GM12892 (cell line): Measurements from ENCODE around the gene TACC3.

Experiments used
- DNase-seq: peaks from one replicate; pipeline ENCODE4 v3.0.0; 2011; ENCODE audit not compliant: insufficient read length
- FAIRE-seq: peaks from 2 replicates; lab custom pipeline; 2011; peaks lifted over from hg19 to GRCh38; lab: Jason Lieb, UNC
- POLR2A ChIP-seq: IDR thresholded peaks from 2 replicates; pipeline ENCODE4 v1.6.1; 2011; ENCODE audit warnings: low read depth, low read length, control low read depth
- POLR2AphosphoS5 ChIP-seq: IDR thresholded peaks from 2 replicates; pipeline ENCODE4 v1.6.1; 2011; ENCODE audit warnings: low read depth, low read length, control low read depth
- TAF1 ChIP-seq: IDR thresholded peaks from 2 replicates; pipeline ENCODE4 v1.6.1; 2011; ENCODE audit warnings: low read depth, mild to moderate bottlenecking, control low read depth, low read length, borderline replicate concordance

The TACC3 gene

DNA sequence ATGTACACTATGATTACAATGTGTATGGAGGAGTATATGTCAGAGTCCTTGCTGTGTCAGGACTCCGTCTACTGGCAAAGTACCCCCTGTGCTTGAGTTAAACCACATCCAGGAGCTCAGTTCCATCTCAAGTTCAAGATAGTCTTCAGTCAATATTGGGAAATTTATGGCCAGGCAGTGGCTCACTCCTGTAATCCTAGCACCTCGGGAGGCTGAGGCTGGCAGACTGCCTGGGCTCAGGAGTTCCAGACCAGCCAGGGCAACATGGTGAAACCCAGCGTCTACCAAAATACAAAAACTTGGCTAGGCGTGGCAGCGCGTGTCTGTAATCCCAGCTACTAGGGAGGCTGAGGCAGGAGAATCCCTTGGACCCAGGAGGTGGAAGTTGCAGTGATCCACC, 15.0 kb upstream of the TACC3 start:
- TF ChIP-seq TAF1 (no peak), POLR2AphosphoS5 (no peak)
- no peak for FAIRE-seq
- DNase-seq = no peak

DNA sequence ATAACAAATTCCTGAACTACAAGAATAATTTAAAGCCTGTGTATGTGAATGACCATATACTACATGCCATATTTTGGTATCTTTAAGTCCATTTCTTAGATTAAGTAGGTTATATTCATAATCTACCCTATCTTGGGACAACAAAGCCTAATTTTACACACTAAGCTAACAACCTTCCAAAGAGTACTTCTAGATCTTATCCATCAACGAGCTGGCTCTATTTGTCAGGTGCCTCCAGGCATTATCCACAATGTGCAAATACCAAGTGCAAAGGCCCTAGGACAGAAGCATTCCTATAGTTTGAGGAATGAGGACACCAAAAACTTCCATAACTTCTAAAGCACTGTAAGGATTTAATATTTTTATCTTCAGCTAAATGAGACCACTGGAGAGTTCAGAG, 12.7 kb upstream of the TACC3 start:
- DNase-seq (no peak), FAIRE-seq (no peak)
- TF ChIP-seq TAF1 (no peak), POLR2AphosphoS5 (no peak), POLR2A (no peak)

DNA sequence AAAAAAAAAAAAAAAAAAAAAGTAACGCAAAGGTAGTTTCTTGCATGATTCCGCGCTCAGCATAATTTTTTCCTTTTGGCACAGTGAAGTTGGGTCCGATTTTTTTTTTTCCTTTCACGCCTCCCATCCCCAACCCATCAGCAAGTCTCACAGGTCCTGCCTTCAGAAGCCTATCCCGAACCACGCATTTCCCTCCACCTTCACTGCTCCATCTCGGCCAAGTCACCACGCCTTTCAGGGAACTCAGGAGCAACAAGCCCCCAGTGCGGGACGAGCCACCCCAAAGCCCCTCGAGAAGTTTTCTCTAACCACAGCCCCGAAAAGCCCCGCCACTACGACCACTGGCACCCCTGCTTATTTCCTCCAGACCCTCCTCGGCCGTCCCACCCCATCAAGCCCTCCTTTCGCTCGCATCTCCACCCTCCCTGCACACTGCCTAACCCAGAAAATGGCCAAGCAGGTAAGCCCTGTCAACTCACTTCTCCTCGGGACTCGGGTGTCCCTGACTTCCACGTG, 10.2 kb upstream of the TACC3 start:
- 0 out of 2 replicates have a peak, but pooled peaks have one; percentile 37 for TF ChIP-seq POLR2AphosphoS5
- TF ChIP-seq TAF1 = no peak
- TF ChIP-seq POLR2A = no peak
- DNase-seq = no peak
- FAIRE-seq = no peak

DNA sequence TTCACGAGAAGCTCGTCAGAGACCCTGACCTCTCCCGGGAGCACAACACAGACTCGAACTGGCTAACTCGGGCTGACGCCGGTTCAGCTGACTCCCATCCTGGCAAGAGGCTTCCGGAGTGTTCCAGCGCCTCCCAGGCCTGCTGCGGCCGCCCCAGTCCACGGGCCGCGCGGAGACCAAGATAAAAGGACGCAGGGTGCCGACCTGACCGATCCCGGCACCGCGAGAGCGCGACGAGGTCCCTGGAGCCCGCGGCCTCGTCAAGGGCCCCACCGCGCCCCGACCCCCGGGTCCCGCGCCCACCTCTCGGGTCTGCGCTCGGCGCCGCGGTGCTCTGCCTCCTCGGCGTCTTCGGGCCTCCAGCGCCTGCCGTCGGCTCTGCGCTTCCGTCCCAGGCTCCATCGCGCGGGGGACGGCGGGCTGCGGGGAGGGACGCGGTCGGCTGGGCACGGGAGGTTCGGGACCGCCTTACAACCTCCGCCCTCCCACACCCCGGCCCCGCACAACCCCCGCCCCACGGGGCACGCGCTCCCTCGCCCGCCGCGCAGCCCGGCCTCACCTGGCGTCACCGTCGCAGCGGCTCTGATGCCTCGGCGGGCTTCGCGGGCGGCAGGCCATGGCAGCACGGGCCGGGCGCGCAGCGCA, 9.6 kb upstream of the TACC3 start:
- DNase-seq = no peak
- no peak for FAIRE-seq

DNA sequence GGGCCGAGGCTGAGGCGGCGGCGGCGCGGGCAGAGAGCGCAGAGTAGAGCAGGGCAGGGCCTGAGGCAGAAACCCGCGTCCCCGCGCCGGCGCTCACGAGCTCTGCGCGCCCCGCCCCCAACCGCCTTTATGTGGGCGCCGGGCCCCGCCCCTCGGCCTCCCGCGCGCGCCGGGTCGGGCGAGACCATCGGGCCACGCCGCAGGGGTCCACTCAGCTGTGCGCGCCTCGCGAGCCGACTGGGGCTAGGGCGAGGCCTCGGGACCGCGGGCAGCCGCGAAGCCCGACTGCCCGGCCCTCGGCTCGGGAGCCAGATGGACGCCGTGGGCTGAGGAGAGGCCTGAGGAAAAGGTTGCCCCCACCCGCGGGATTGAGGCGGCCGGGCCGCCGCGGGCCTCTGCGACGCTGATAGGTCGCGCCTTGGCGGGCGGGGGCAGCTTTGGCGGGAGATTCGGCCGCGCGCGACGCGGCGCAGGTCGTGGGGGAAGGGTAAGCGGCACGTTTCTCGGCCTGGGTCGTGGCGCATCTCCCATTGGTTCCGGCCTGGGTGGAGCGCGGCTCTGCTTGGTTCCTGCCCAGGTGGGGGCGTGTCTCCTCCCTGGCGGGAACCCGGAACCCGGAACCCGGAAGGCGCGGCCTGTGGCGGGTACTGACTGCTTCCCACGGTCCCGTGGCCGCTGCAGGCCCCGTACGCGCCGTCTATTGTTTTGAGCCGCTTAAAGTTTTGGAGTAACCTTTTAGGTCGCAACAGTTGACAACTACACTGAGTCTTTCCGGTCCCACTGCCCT, 8.9 kb upstream of the TACC3 start, which contains the start of gene SLBP:
SLBP (minus strand) TSS at position 104 of the 787 bp plus-strand sequence. CDS start 131 bp downstream, outside the sequence.
- TF ChIP-seq TAF1 (peak; percentile 92), POLR2A (peak; percentile 84), POLR2AphosphoS5 (peak; percentile 75)
- FAIRE-seq (peak; percentile 97), DNase-seq (peak; percentile 97)

More for the DNA sequence above, 9.6 kb upstream of the TACC3 start:
- TF ChIP-seq TAF1 (no peak), POLR2A (no peak), POLR2AphosphoS5 (no peak)

DNA sequence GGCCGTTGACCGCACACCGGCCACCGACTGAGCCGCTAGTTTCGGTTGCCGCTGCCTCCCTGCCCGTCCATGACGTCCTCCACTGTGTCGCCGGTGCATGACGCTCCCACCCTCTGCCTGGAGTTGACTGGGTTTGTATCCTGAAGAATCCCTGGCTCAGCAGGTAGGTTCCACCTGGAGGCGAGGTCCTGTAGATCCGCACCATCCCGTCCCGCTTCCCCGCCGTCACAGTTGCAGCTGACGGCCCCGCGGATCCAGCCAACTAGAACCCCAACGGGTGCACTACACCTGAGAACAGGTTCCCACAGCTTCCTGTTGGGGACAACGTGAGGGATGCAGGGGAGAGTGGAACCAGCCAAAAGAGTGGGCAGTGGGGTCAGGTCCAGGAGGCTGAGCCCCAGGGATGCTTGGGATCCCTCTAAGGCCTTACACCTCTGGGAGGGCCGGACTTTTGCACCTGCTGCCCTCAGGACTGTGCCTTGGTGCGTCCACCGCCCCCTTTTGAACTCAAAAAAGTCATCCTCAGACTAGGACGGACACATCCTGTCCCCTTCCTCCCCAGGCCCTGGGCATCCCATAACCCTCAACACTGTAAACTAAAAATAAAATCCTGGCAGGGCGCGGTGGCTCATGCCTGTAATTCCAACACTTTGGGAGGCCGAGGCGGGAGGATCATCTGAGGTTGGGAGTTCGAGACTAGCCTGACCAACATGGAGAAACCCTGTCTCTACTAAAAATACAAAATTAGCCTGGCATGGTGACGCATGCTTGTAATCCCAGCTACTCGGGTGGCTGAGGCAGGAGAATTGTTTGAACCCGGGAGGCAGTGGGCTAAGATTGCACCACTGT, 8.1 kb upstream of the TACC3 start:
- no peak for DNase-seq
- peak; percentile 50 for TF ChIP-seq POLR2A
- no peak for TF ChIP-seq TAF1
- no peak for FAIRE-seq

DNA sequence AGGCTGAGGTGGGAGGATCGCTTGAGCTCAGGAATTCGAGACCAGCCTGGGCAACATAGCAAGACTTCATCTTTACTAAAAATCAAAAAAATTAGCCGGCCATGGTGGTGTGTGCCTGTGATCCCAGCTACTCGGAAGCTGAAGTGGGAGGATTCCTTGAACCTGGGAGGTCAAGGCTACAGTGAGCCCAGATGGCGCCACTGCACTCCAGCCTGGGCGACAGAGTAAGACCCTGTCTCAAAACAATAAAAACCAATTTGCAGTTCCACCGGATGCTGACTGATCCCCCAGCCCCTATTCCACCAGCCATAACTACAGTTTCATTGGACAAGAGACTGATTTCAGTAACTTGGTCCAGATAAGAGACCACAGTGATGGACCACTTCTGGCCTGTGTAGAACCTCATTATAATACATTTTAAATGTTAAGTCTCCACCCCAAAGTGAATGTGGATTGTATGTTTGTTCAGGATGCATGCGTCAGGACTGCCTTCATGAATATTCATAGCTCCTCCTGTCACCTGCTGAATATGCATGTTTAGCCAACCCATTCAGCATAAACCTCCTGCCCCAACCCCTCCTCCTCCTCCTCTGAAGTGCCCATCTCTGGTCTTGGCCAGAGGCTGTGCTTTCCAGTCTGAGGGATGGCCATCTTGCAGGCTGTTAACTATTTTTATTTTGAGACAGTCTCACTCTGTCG, 6.9 kb upstream of the TACC3 start:
- no peak for DNase-seq
- TF ChIP-seq POLR2AphosphoS5 (peak; percentile 42; the same call in 1 of the 2 replicates), POLR2A (no peak)
- no peak for FAIRE-seq

DNA sequence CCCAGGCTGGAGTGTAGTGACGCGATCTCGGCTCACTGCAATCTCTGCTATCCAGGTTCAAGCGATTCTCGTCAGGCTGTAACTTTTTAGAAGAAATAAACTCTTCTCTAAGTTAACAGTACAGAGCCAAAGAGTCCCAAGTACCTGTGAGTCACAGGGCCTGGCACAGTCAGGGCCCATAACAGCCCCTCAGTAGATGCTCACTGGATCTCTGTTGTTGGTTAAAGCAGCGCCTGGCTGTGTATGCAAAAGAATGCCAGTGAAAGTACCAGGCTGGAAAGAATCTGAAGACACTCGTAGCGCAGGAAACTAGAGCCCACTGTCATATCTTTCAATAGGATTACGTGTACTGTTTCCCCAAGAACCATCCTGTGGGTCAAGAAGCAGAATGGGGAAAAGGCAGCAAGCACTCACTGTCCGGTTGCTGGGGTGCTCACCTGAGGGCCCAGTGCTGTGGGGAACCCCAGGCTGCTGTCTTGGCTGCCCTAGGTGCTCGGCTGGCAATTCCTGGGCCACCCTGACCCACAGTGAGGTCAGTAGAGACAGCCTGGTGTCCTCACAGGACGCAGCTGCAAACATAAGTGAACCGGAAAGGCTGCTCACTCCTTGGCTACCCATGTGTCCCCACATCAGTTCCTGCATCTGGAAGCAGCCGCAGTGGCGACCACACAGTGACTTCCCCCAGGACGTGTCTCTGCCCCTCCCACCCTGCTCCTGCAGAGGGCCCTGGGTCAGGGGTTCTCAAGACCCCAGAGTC, 6.1 kb upstream of the TACC3 start:
- peak; percentile 84 for FAIRE-seq
- TF ChIP-seq TAF1 (no peak), POLR2A (peak; percentile 36; the same call in 1 of the 2 replicates)
- no peak for DNase-seq

DNA sequence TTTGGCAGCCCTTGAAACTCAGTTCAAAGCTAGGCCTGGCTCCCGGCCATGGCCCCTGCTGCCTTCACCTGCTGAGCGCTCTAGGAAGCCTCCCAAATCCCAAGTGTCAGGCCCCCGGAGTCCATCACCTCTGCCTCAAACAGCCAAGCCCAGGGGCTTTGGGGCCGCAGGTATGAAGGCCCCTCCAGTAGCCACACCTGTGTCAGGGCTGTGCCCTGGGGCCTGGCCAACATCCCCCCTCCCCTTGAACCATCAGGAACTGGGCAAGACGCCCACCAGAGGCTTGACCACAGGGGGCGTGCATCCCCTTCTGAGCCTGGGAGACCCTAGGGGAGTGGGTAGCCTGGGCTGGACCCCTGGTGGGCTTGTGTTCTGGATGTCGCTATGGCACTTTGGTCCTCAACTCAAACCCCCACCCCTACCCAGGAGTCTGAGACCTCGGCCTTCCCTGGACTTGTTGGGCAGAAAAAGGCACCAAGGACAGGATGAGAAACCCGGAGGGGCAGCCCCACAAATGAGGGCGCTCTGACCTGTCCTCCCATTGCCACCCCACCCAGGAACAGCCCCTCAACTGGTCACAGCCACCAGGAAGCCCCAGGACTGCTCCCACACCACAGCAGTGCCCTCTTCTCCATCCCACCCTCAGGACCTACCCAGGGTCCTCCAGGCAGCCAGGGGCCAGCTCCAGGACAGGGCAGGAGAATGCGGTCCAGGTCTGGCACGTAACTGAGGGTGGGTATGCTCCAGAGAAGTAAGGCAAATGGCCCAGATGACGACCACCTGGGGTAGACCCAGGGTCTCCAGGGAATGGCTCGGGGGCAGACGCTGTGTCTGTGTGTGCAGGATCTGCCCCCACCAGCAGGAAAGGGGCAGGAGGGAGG, 5.0 kb upstream of the TACC3 start:
- no peak for FAIRE-seq
- DNase-seq = no peak
- TF ChIP-seq TAF1 = no peak
- TF ChIP-seq POLR2A = no peak
- TF ChIP-seq POLR2AphosphoS5 = no peak
